Ovary (tissue), 9 donors: ENCODE results near the gene EHD3. TPM values are rescaled to one million over a fixed set of nuclear protein-coding genes. Genes with fewer than 3 reads are reported as not detected.

Source experiments
- DNase-seq, 5 donors: peaks; one replicate each; pipeline ENCODE4 v3.0.0-alpha.2; 2019 to 2020
- H3K27ac ChIP-seq, 2 donors: fragments of 200-600 bp; one replicate each; pipeline versions ENCODE4 v1.5.1 to v1.8.0; 2019 to 2022
- H3K27me3 ChIP-seq: fragments of 200-600 bp; one replicate; pipeline ENCODE4 v1.8.0; 2022
- H3K36me3 ChIP-seq: fragments of 200-600 bp; sonication (generic); one replicate; pipeline ENCODE4 v1.5.1; 2019
- H3K4me1 ChIP-seq: one replicate; pipeline ENCODE4 v1.8.1; 2013; ENCODE audit warnings: mild to moderate bottlenecking, moderate library complexity; ENCODE audit not compliant: insufficient read depth
- H3K4me3 ChIP-seq: fragments of 200-600 bp; sonication (generic); one replicate; pipeline ENCODE4 v1.5.1; 2017
- H3K9me3 ChIP-seq, 2 donors: fragments of 200-600 bp in 1 of 2; sonication (generic) in 1 of 2; one replicate each; pipeline versions ENCODE4 v1.5.1 to v1.8.1; 2013 to 2019; ENCODE audit warnings: mild to moderate bottlenecking in 1 of 2, moderate library complexity in 1 of 2
- EP300 ChIP-seq: sonication (generic); formaldehyde crosslinking; IDR thresholded peaks from one replicate; pipeline ENCODE4 v1.6.1; 2017; ENCODE audit warnings: antibody characterized with exemption
- POLR2A ChIP-seq: fragments of 450-650 bp; IDR thresholded peaks from one replicate; pipeline ENCODE4 v1.6.1; 2017; ENCODE audit warnings: antibody characterized with exemption, mild to moderate bottlenecking, moderate library complexity
- WGBS, 3 donors: extraction: QIAGEN DNeasy Blood & Tissue Kit in 1 of 3; methylation state at CpG; one replicate each; pipeline versions ENCODE4 v1.1.5 to v1.1.7; 2013 to 2017; 5-methylcytosine and 5-hydroxymethylcytosine counted together
- intact Hi-C, 4 donors: fragments of 100-400 bp; cut with DNase I; formaldehyde crosslinking; loops; one replicate each; pipeline versions ENCODE4 v1.11.0 to v1.15.1; 2022 to 2023
- polyA plus RNA-seq, 2 donors: library from polyadenylated mRNA; stranded (reverse); fragments of 200-250 nt in 1 of 2; fragments of 350-450 nt in 1 of 2; fragmentation: Illumina TruSeq in 1 of 2; extraction: RNeasy Lipid Tissue Mini Kit (QIAGEN cat#74804) in 1 of 2; gene quantifications; one replicate each; pipeline ENCODE4 v1.2.3, GENCODE V29; 2013 to 2014
- total RNA-seq, 7 donors: library from RNA; depleted of rRNA in 2 of 7; stranded (reverse); fragments of >200 nt in 2 of 7; fragmentation: NEBNext Ultra II Directional in 3 of 7; extraction: Animal tissue kit (Norgen Biotek cat#: 25700) in 3 of 7; gene quantifications; one replicate each; pipeline versions ENCODE4 v1.1.0 to v1.2.4, GENCODE V29; 2016 to 2023
- TF ChIP-seq, protein P1 (sequence below), 3 donors: fragments of 450-650 bp in 2 of 3; fragments of 200-600 bp in 1 of 3; IDR thresholded peaks; one replicate each; pipeline versions ENCODE4 v1.5.1 to v1.8.0; 2016 to 2022; ENCODE audit warnings: antibody characterized with exemption in 3 of 3, mild to moderate bottlenecking in 1 of 3
- donor health status: DM: no; HTN: no; CAD: no; lungs with moderate emphysema.
- donor health status: DM: no; HTN: no; CAD: no.
- donor health status: Bipolar disorder and iron deficiency.
- donor health status: DM: yes; HTN: yes; CAD: no.
- donor health status: DM: no; HTN: no; CAD: no.
- donor health status: DM: yes; HTN: yes; CAD: no.

EHD3 gene
- total and polyA plus RNA-seq, 9 donors: 2.8 to 10.6 (median 3.5) TPM

- Histone ChIP-seq H3K4me1 (no peaks in the 10 kb centered on the region), H3K27me3 (no peaks in the 10 kb centered on the region), H3K36me3 (no peaks in the 10 kb centered on the region), H3K9me3 (no peaks in the 10 kb centered on the region), H3K27ac (no peak overlapping the region), H3K4me3 (no peak overlapping the region)
- no peak for DNase-seq
- WGBS, 3 donors: 54 to 64% (median 58%) methylated on average over 6 of the region's 6 CpGs
- intact Hi-C loops: no loop called here
- no peak for TF ChIP-seq EP300
- TF ChIP-seq POLR2A: no peak
- TF ChIP-seq, protein P1, sequence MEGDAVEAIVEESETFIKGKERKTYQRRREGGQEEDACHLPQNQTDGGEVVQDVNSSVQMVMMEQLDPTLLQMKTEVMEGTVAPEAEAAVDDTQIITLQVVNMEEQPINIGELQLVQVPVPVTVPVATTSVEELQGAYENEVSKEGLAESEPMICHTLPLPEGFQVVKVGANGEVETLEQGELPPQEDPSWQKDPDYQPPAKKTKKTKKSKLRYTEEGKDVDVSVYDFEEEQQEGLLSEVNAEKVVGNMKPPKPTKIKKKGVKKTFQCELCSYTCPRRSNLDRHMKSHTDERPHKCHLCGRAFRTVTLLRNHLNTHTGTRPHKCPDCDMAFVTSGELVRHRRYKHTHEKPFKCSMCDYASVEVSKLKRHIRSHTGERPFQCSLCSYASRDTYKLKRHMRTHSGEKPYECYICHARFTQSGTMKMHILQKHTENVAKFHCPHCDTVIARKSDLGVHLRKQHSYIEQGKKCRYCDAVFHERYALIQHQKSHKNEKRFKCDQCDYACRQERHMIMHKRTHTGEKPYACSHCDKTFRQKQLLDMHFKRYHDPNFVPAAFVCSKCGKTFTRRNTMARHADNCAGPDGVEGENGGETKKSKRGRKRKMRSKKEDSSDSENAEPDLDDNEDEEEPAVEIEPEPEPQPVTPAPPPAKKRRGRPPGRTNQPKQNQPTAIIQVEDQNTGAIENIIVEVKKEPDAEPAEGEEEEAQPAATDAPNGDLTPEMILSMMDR (IDR thresholded peaks at IDR 0.05): no peak
Measured at GRCh38 chr2:31266804-31267203, 32.9 kb downstream of the EHD3 start.

GRCh38 chr2:31267437-31268120 is 33.6 kb downstream of the EHD3 start:
- Histone ChIP-seq H3K27ac (no peak overlapping the region), H3K4me3 (no peak overlapping the region), H3K9me3 (no peaks in the 10 kb centered on the region), H3K36me3 (no peaks in the 10 kb centered on the region), H3K4me1 (no peaks in the 10 kb centered on the region), H3K27me3 (no peaks in the 10 kb centered on the region)
- TF ChIP-seq, protein P1 (IDR thresholded peaks at IDR 0.05): no peak
- TF ChIP-seq EP300: no peak
- no peak for TF ChIP-seq POLR2A
- intact Hi-C loops: no loop called here
- WGBS, 3 donors: 84 to 87% (median 85%) methylated on average over 8 of the region's 8 CpGs
- DNase-seq: no peak

DNA sequence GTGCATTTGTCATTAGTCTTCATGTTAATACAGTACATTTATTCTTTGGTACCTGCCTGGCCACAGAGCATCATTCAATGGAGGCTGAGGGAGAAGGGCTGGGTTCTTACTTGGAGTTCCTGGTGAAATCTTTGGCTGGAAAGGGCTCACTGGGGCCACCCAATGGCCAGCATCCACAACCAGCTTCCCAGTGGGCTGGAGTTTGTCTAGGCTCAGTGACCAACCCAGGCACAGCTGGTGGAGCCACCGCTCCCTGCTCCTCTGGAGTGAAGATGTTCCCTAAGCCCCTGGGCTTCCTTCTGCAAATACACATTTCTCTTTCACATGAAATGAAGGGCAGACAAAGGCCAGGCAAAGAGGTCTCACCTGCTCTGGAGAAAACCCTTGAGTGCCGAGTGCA is 34.4 kb downstream of the EHD3 start:
- Histone ChIP-seq H3K4me1 (no peaks in the 10 kb centered on the region), H3K27ac (no peak overlapping the region), H3K27me3 (no peaks in the 10 kb centered on the region), H3K9me3 (no peaks in the 10 kb centered on the region), H3K36me3 (no peaks in the 10 kb centered on the region), H3K4me3 (no peak overlapping the region)
- no peak for DNase-seq
- TF ChIP-seq, protein P1 (IDR thresholded peaks at IDR 0.05): no peak
- no peak for TF ChIP-seq EP300
- no peak for TF ChIP-seq POLR2A
- 96 to 100% (median 98%) methylated on average over 2 of the region's 2 CpGs for WGBS, 3 donors
- intact Hi-C loops: no loop called here

GRCh38 chr2:31269087-31269486 is 35.1 kb downstream of the EHD3 start:
- no peak for DNase-seq
- no peaks in the 10 kb centered on the region for H3K4me1 ChIP-seq
- TF ChIP-seq, protein P1 (IDR thresholded peaks at IDR 0.05): no peak
- TF ChIP-seq POLR2A (no peak), EP300 (no peak)
- WGBS, 3 donors: 72 to 79% (median 76%) methylated on average over 4 of the region's 4 CpGs
- intact Hi-C loops: no loop called here
- H3K27ac ChIP-seq: no peak overlapping the region
- H3K9me3 ChIP-seq: no peaks in the 10 kb centered on the region
- H3K36me3 ChIP-seq: no peaks in the 10 kb centered on the region
- no peak overlapping the region for H3K4me3 ChIP-seq
- H3K27me3 ChIP-seq: no peaks in the 10 kb centered on the region
